Pancreas (tissue), 10 donors: ENCODE data around the gene MAPK10. TPM values are rescaled to one million over a fixed set of nuclear protein-coding genes. Genes with fewer than 3 reads are reported as not detected.
"Not testable (repeated sequence)": the region's sequence is repeated elsewhere in the genome, so short reads cannot be mapped to it uniquely, and the experiment has no call there.

Experiments
- ATAC-seq, 4 donors: fragments of 200-7000 bp; cut with Tn5 transposase; one replicate each; pipeline versions ENCODE4 v1.8.0 to v1.9.1; 2020; ENCODE audit warnings: mild to moderate bottlenecking in 4 of 4, moderate library complexity in 4 of 4
- DNase-seq, 6 donors: peaks; one replicate each; pipeline ENCODE4 v3.0.0-alpha.2; 2020
- FAIRE-seq: peaks from 2 replicates; lab custom pipeline; 2012; peaks lifted over from hg19 to GRCh38; lab: Jason Lieb, UNC
- H3K27ac ChIP-seq, 4 donors: fragments of 200-600 bp; sonication (generic); 1 replicate in 3 of 4; 2 replicates in 1 of 4; pipeline versions ENCODE4 v1.5.0 to v1.8.0; 2020
- H3K27me3 ChIP-seq, 4 donors: fragments of 200-600 bp; one replicate each; pipeline ENCODE4 v1.8.0; 2021
- H3K36me3 ChIP-seq, 3 donors: fragments of 200-600 bp; sonication (generic) in 1 of 3; one replicate each; pipeline versions ENCODE4 v1.5.0 to v1.8.0; 2020 to 2021
- H3K4me1 ChIP-seq, 3 donors: fragments of 200-600 bp; one replicate each; pipeline ENCODE4 v1.8.0; 2021
- H3K4me3 ChIP-seq, 4 donors: fragments of 200-600 bp; sonication (generic) in 2 of 4; one replicate each; pipeline versions ENCODE4 v1.5.0 to v1.8.0; 2020 to 2021
- H3K9me3 ChIP-seq, 4 donors: fragments of 200-600 bp; one replicate each; pipeline ENCODE4 v1.8.0; 2021
- WGBS, 2 donors: extraction: QIAGEN DNeasy Blood & Tissue Kit; methylation state at CpG; one replicate each; pipeline ENCODE4 v1.1.7; 2013; 5-methylcytosine and 5-hydroxymethylcytosine counted together
- intact Hi-C, 3 donors: fragments of 100-400 bp; cut with DNase I; formaldehyde crosslinking; loops; one replicate each; pipeline versions ENCODE4 v1.11.1 to v1.14.2; 2022
- polyA plus RNA-seq, 2 donors: library from polyadenylated mRNA; stranded (reverse); fragments of 200-250 nt; gene quantifications; one replicate each; pipeline ENCODE4 v1.2.3, GENCODE V29; 2013
- total RNA-seq, 6 donors: library from RNA; stranded (reverse); fragmentation: NEBNext Ultra II Directional in 4 of 6; extraction: Animal tissue kit (Norgen Biotek cat#: 25700) in 4 of 6; gene quantifications; one replicate each; pipeline versions ENCODE4 v1.2.1 to v1.2.4, GENCODE V29; 2021 to 2023
- TF ChIP-seq, protein P1 (sequence below), 4 donors: fragments of 200-600 bp; sonication (generic) in 3 of 4; IDR thresholded peaks; one replicate each; pipeline versions ENCODE4 v1.5.0 to v1.8.0; 2021; ENCODE audit warnings: antibody characterized with exemption in 4 of 4
- donor health status: healthy with polysubstance abuse.
- donor health status: DM: no; HTN: no; CAD: no; lungs with moderate emphysema.
- donor health status: DM: no; HTN: no; CAD: no.
- donor health status: control.
- donor health status: control.
- donor health status: Bipolar disorder and iron deficiency.
- donor health status: DM: yes; HTN: yes; CAD: no.
- donor health status: DM: no; HTN: no; CAD: no.
- donor health status: DM: no; HTN: no; CAD: no.
- donor health status: DM: yes; HTN: yes; CAD: no.

MAPK10 gene
- total and polyA plus RNA-seq, 8 donors: 5.1 to 20.7 (median 9.9) TPM

DNA sequence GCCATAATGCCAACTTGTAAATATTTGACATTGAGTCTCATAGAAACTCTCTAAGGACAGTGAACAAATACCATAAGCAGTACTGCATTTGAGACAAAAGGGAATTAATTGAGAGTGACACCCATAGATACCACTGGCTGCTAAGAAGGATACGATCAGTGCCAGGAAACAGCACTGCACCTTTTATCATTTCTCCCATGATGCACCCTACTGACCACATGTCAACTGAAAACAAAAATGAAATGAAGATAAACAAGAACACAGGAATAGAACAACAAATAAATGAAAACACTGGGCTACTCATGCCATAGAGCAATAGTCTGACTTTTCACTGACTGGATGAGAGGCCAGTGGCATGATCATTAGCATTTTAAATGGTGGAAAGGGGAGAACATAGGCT is 270.8 kb downstream of the MAPK10 start:
- TF ChIP-seq, protein P1, sequence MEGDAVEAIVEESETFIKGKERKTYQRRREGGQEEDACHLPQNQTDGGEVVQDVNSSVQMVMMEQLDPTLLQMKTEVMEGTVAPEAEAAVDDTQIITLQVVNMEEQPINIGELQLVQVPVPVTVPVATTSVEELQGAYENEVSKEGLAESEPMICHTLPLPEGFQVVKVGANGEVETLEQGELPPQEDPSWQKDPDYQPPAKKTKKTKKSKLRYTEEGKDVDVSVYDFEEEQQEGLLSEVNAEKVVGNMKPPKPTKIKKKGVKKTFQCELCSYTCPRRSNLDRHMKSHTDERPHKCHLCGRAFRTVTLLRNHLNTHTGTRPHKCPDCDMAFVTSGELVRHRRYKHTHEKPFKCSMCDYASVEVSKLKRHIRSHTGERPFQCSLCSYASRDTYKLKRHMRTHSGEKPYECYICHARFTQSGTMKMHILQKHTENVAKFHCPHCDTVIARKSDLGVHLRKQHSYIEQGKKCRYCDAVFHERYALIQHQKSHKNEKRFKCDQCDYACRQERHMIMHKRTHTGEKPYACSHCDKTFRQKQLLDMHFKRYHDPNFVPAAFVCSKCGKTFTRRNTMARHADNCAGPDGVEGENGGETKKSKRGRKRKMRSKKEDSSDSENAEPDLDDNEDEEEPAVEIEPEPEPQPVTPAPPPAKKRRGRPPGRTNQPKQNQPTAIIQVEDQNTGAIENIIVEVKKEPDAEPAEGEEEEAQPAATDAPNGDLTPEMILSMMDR (IDR thresholded peaks at IDR 0.05): no peak
- no peak overlapping the region for H3K4me3 ChIP-seq
- H3K27ac ChIP-seq: no peak overlapping the region
- H3K36me3 ChIP-seq: no peaks in the 10 kb centered on the region
- 69 to 71% methylated on average over 1 of the region's 1 CpG for WGBS, 2 donors
- no peak for DNase-seq
- H3K4me1 ChIP-seq: no peaks in the 10 kb centered on the region
- intact Hi-C loops: no loop called here
- no peak for ATAC-seq
- H3K9me3 ChIP-seq: no peaks in the 10 kb centered on the region
- H3K27me3 ChIP-seq: no peaks in the 10 kb centered on the region
- FAIRE-seq: no peak

DNA sequence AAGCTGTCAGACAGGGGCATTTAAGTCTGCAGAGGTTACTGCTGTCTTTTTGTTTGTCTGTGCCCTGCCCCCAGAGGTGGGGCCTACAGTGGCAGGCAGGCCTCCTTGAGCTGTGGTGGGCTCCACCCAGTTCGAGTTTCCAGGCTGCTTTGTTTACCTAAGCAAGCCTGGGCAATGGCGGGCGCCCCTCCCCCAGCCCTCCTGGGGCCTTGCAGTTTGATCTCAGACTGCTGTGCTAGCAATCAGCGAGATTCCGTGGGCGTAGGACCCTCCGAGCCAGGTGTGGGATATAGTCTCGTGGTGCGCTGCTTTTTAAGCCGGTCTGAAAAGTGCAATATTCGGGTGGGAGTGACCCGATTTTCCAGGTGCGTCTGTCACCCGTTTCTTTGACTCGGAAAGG is 284.1 kb downstream of the MAPK10 start:
- H3K27me3 ChIP-seq, DNase-seq: not testable (repeated sequence)
- WGBS, 2 donors: 79 to 85% methylated on average over 15 of the region's 15 CpGs

DNA sequence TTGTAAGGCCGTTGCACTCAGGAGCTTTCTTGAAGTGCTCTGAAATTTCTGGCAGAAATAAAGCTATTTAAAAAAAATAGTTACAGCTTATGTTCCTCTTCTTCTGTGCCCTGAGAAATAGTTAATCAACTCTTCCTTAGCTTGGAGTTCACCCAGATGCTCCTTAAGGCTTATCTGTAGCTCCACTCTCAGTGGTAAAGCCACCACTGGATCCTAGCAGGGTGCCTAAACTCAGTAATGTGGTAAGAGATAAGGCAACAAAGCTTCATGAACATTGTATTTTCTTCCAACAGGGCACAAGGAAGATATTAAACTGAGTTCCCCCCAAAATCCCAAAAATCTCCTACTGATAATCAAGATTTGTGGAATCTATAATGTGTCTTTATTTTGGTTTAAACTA is 299.5 kb downstream of the MAPK10 start:
- Histone ChIP-seq H3K9me3 (no peaks in the 10 kb centered on the region), H3K36me3 (no peaks in the 10 kb centered on the region), H3K27ac (no peak overlapping the region), H3K4me3 (no peak overlapping the region), H3K4me1 (no peaks in the 10 kb centered on the region), H3K27me3 (no peaks in the 10 kb centered on the region)
- no peak for ATAC-seq
- no peak for DNase-seq
- TF ChIP-seq, protein P1 (IDR thresholded peaks at IDR 0.05): no peak
- WGBS, 2 donors: 88 to 94% methylated on average over 1 of the region's 1 CpG
- intact Hi-C loops: no loop called here
- no peak for FAIRE-seq

More for the DNA sequence above, 284.1 kb downstream of the MAPK10 start:
- H3K36me3 ChIP-seq, ATAC-seq, H3K4me1 ChIP-seq, H3K9me3 ChIP-seq, H3K27ac ChIP-seq, intact Hi-C loops, FAIRE-seq, H3K4me3 ChIP-seq: not testable (repeated sequence)

DNA sequence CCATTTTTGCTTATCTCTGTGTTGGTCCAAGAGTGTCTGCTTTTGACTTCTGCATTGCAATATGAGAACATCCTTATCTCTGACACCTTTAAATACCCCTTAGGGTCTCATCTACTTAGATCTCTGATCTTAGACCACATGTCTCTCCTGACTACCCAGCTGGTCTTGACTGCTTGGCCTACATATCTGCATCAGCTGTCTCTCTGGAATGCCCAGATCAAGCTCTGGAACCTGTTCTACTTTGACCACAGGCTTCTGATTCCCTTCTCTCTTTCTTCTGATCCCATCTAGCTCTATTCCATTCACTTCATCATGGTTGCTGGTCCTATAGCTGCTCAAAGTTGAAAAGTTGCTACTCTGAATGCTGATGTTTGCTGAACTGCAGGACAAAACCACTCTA is 301.2 kb downstream of the MAPK10 start:
- H3K27ac ChIP-seq: no peak overlapping the region
- DNase-seq (no peak), ATAC-seq (no peak), FAIRE-seq (no peak)
- no peaks in the 10 kb centered on the region for H3K9me3 ChIP-seq
- TF ChIP-seq, protein P1 (IDR thresholded peaks at IDR 0.05): no peak
- H3K36me3 ChIP-seq: no peaks in the 10 kb centered on the region
- no peaks in the 10 kb centered on the region for H3K4me1 ChIP-seq
- intact Hi-C loops: no loop called here
- H3K27me3 ChIP-seq: no peaks in the 10 kb centered on the region
- no peak overlapping the region for H3K4me3 ChIP-seq

DNA sequence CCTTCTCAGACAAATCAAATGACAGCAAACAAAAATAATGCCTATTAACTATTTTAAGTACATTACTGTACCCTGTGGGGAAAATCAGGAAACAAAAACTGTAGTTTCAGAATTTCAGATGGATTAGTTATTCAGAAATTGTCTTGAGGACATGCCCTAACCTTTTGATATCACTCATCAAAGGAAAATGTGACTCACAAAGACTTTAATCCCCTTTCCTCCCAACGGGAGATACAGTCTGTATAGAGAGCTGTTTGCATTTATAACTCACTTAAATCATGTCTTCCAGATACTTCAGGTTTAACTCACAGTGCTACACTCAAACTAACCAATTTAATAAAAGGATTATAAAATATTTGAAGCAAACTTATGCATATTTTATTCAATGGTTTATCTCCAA is 304.0 kb downstream of the MAPK10 start:
- WGBS, 2 donors: 41 to 44% methylated on average over 1 of the region's 1 CpG
- H3K36me3 ChIP-seq: no peaks in the 10 kb centered on the region
- TF ChIP-seq, protein P1 (IDR thresholded peaks at IDR 0.05): no peak
- H3K9me3 ChIP-seq: no peaks in the 10 kb centered on the region
- H3K4me3 ChIP-seq: no peak overlapping the region
- no peak for ATAC-seq
- no peaks in the 10 kb centered on the region for H3K27me3 ChIP-seq
- no peak for DNase-seq
- intact Hi-C loops: no loop called here
- H3K27ac ChIP-seq: no peak overlapping the region
- FAIRE-seq: no peak
- no peaks in the 10 kb centered on the region for H3K4me1 ChIP-seq
